ENCODE measurements around the gene NOS1AP. TPM values are rescaled to one million over a fixed set of nuclear protein-coding genes. Genes with fewer than 3 reads are reported as not detected.

The NOS1AP gene
- total and polyA plus RNA-seq, 9 of the 15 experiments (the other 6 are each of a cell fraction or from before 2014, with no cell fraction given), result 0.07 to 1.5 (median 0.22) TPM

- TF ChIP-seq CTCF (IDR thresholded peaks at IDR 0.05 in 2 of 3, conservative IDR thresholded peaks at IDR 0.05 in 1 of 3; ENCODE audit: insufficient read depth in 2 of 3, low read depth in 1 of 3, low read length in 3 of 3) (0 out of 6 replicates have a peak, but pooled peaks of 1 of the 3 experiments have one; percentile 6), RAD21 (CRISPR knock-in tag; conservative IDR thresholded peaks at IDR 0.05 in 1 of 2, IDR thresholded peaks at IDR 0.05 in 1 of 2) (peak in 1 of 2 experiments; percentile 15; a peak in 2 of 4 replicates), CREB1 (IDR thresholded peaks at IDR 0.05) (0 out of 2 replicates have a peak, but pooled peaks have one; percentile 20), CREB1 (CRISPR knock-in tag; IDR thresholded peaks at IDR 0.05) (no peak), L3MBTL2 (IDR thresholded peaks at IDR 0.05) (0 out of 2 replicates have a peak, but pooled peaks have one; percentile 11), PTBP1 (IDR thresholded peaks at IDR 0.05; ENCODE audit: low read depth, low read length) (no peak), REST (IDR thresholded peaks at IDR 0.05; ENCODE audit: borderline replicate concordance) (no peak), REST (CRISPR knock-in tag; IDR thresholded peaks at IDR 0.05; ENCODE audit: low read depth) (no peak), ZNF24 (IDR thresholded peaks at IDR 0.05) (0 out of 2 replicates have a peak, but pooled peaks have one; percentile 22), MNT (conservative IDR thresholded peaks at IDR 0.05) (0 out of 4 replicates have a peak, but pooled peaks of 1 of the 2 experiments have one; percentile 2), TAF1 (IDR thresholded peaks at IDR 0.05; ENCODE audit: control insufficient read depth, extremely low read depth, insufficient read depth, low read length, severe bottlenecking) (peak; percentile 21)
Measured at GRCh38 chr1:162412002-162412401, 342.5 kb downstream of the NOS1AP start, which contains the start of gene SH2D1B (continued).
